Activated CD4-positive, alpha-beta T cell treated with anti-CD3 and anti-CD28 coated beads, Interleukin-2, amount 10 ng/mL, durations not matched to agents 7 days and 5 days (primary cell): ENCODE measurements around the gene APBB2. TPM values are rescaled to one million over a fixed set of nuclear protein-coding genes. Genes with fewer than 3 reads are reported as not detected.

ENCODE experiments used
- CTCF ChIA-PET: fragments of 350-600 bp; sonication (Branson Sonifier 250); formaldehyde crosslinking; loops from one replicate; lab custom pipeline; 2021; ENCODE audit warnings: antibody characterized with exemption; lab: Charles Lee
- POLR2A ChIA-PET: fragments of 350-600 bp; sonication (Branson Sonifier 250); formaldehyde crosslinking; loops from one replicate; lab custom pipeline; 2021; ENCODE audit warnings: antibody characterized with exemption; lab: Charles Lee
- DNase-seq: peaks from one replicate; pipeline ENCODE4 v3.0.0-alpha.2; 2020
- H3K27ac Mint-ChIP-seq: one replicate; pipeline ENCODE4 v1.8.0; 2021; ENCODE audit warnings: mild to moderate bottlenecking, moderate library complexity, mixed read lengths
- H3K27me3 Mint-ChIP-seq: one replicate; pipeline ENCODE4 v1.8.0; 2021; ENCODE audit warnings: mixed read lengths
- H3K36me3 Mint-ChIP-seq: one replicate; pipeline ENCODE4 v1.8.0; 2021; ENCODE audit warnings: low read depth, mixed read lengths
- H3K4me1 Mint-ChIP-seq: one replicate; pipeline ENCODE4 v1.8.0; 2021; ENCODE audit warnings: mixed read lengths
- H3K4me3 Mint-ChIP-seq: one replicate; pipeline ENCODE4 v1.8.0; 2021; ENCODE audit warnings: mild to moderate bottlenecking, moderate library complexity, mixed read lengths
- H3K9me3 Mint-ChIP-seq: one replicate; pipeline ENCODE4 v1.8.0; 2021; ENCODE audit warnings: mixed read lengths
- total RNA-seq, 2 experiments: library from RNA; stranded (reverse); gene quantifications; one replicate each; pipeline ENCODE4 v1.2.3, GENCODE V29; 2021

APBB2 gene
- total RNA-seq, 2 experiments from 2014 or later = 0.45 to 0.62 TPM

GRCh38 chr4:41133454-41134018 lies 80.8 kb downstream of the APBB2 start:
- Mint-ChIP-seq H3K4me3 (no peak overlapping the region), H3K36me3 (no peaks in the 10 kb centered on the region), H3K27ac (no peak overlapping the region), H3K27me3 (peaks cover 6% of the 10 kb centered on the region), H3K9me3 (no peaks in the 10 kb centered on the region), H3K4me1 (no peaks in the 10 kb centered on the region)
- ChIA-PET CTCF (interaction anchor here (2.1 kb wide), 1 partner anchor 10 kb away, joined by 5 read pairs; no protein-coding TSS in a partner anchor), POLR2A (no interaction called here)
- no peak for DNase-seq

- Mint-ChIP-seq H3K4me3 (no peak overlapping the region), H3K9me3 (no peaks in the 10 kb centered on the region), H3K4me1 (no peaks in the 10 kb centered on the region), H3K27me3 (peaks cover 9% of the 10 kb centered on the region), H3K27ac (no peak overlapping the region), H3K36me3 (no peaks in the 10 kb centered on the region)
- DNase-seq = no peak
- CTCF ChIA-PET = interaction anchor here (2.1 kb wide), 1 partner anchor 12 kb away, joined by 5 read pairs; no protein-coding TSS in a partner anchor
- POLR2A ChIA-PET = no interaction called here
These were observed 82.2 kb downstream of the APBB2 start for GRCh38 chr4:41132055-41132683.

- DNase-seq = no peak
- CTCF ChIA-PET = no interaction called here
- no peak overlapping the region for H3K4me3 Mint-ChIP-seq
- POLR2A ChIA-PET = no interaction called here
- no peaks in the 10 kb centered on the region for H3K9me3 Mint-ChIP-seq
- no peak overlapping the region for H3K27ac Mint-ChIP-seq
- H3K36me3 Mint-ChIP-seq = no peaks in the 10 kb centered on the region
- H3K27me3 Mint-ChIP-seq = peaks cover 9% of the 10 kb centered on the region
- H3K4me1 Mint-ChIP-seq = no peaks in the 10 kb centered on the region
These were observed 84.4 kb downstream of the APBB2 start for GRCh38 chr4:41129936-41130440.

DNA sequence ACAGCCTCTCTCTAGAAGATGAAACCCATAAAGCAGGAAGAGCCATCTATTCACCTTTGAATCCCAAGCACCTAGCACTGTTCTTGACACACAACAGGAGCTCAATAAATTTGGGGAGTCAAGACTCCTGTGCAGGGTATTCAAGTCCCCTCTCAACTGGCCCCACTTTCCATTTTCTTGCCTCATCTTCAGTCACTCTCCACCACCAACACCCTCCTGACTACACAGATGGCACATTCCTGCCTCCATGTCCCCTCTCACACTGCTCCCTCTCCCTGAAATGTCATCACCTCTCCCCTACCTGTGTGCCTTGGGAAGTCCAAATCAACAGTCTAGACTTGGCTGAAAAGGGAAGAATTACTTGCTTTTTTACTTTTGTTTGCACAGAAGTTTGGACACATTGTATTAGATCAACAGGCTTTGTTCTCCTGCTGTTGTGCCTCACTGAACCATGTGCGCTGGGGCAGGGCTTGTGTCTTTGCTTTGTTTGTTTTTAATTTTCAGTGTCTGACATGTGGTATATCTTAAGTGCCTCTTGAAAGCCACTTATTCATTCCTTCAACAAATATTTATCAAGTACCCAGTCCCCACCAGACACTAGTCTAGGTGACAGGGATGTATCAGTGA lies 85.1 kb downstream of the APBB2 start:
- no peaks in the 10 kb centered on the region for H3K9me3 Mint-ChIP-seq
- ChIA-PET CTCF (no interaction called here), POLR2A (no interaction called here)
- no peaks in the 10 kb centered on the region for H3K4me1 Mint-ChIP-seq
- H3K4me3 Mint-ChIP-seq = no peak overlapping the region
- no peak for DNase-seq
- no peak overlapping the region for H3K27ac Mint-ChIP-seq
- no peaks in the 10 kb centered on the region for H3K36me3 Mint-ChIP-seq
- peaks cover 9% of the 10 kb centered on the region for H3K27me3 Mint-ChIP-seq

- Mint-ChIP-seq H3K4me1 (no peaks in the 10 kb centered on the region), H3K27me3 (peaks cover 4% of the 10 kb centered on the region), H3K4me3 (no peak overlapping the region), H3K36me3 (no peaks in the 10 kb centered on the region), H3K27ac (no peak overlapping the region), H3K9me3 (no peaks in the 10 kb centered on the region)
- ChIA-PET POLR2A (no interaction called here), CTCF (interaction anchor here (0.6 kb wide), 1 partner anchor 51 kb away, joined by 4 read pairs; no protein-coding TSS in a partner anchor)
- no peak for DNase-seq
These were observed 88.6 kb downstream of the APBB2 start for GRCh38 chr4:41125558-41126311.

DNA sequence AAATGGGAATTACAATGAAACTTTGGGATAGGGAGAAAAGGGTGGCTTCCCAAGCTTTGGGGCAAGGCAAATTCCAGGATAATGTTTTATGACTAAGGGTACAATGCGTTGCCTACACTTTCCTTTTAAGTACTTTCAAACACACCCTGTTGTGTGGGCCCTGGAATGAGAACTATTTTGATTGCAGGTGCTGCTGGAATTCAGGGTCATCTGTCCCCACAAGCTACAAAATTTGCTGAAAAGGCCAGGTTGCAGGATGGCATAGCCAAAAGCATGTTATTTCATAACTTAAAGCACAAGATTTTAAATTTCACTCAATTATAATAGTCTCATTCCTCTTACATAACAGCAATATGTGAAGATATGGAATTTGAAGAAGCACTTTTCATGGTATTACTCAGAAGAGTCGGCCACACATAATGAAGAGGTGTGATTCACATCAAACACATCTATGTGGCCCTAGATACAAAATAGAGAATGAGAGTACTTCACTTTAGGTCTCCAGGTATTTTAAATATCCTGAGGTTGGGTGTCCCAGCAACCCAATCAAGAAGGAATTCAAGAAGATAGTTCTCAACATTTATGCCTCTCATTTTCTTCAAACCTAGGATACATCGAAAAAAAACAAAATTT lies 89.3 kb downstream of the APBB2 start:
- no peak overlapping the region for H3K27ac Mint-ChIP-seq
- no peaks in the 10 kb centered on the region for H3K4me1 Mint-ChIP-seq
- no peaks in the 10 kb centered on the region for H3K9me3 Mint-ChIP-seq
- no peak overlapping the region for H3K4me3 Mint-ChIP-seq
- ChIA-PET CTCF (no interaction called here), POLR2A (no interaction called here)
- no peaks in the 10 kb centered on the region for H3K36me3 Mint-ChIP-seq
- peaks cover 4% of the 10 kb centered on the region for H3K27me3 Mint-ChIP-seq
- DNase-seq = no peak

GRCh38 chr4:41122775-41123174 lies 91.6 kb downstream of the APBB2 start:
- POLR2A ChIA-PET = no interaction called here
- Mint-ChIP-seq H3K4me3 (no peak overlapping the region), H3K36me3 (no peaks in the 10 kb centered on the region), H3K4me1 (no peaks in the 10 kb centered on the region), H3K27ac (no peak overlapping the region), H3K9me3 (no peaks in the 10 kb centered on the region), H3K27me3 (peaks cover 3% of the 10 kb centered on the region)
- CTCF ChIA-PET = interaction anchor here (0.9 to 1.0 kb wide), 2 partner anchors 13 to 49 kb away, joined by 3 read pairs; no protein-coding TSS in a partner anchor
- DNase-seq = no peak

DNA sequence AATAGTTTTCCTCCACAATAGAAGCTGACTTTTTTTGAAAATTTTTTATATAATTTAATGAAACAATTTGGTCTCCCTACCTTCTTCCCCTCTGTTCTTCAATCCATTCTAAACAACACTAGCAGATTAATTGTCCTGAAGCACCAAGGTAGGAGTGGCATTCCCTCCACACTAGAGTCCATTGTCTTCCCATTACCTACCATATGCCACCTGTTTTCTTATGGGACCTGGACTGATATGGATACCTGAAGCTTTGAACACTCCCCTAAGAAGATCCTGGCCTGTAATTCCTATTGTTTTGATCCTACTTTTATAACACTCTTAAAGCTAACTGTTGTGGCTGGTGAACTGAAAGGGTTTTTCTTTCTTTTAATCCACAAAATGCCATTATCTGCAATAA lies 92.0 kb downstream of the APBB2 start:
- CTCF ChIA-PET = interaction anchor here (0.9 to 1.0 kb wide), 2 partner anchors 14 to 49 kb away, joined by 3 read pairs; no protein-coding TSS in a partner anchor
- no peak for DNase-seq
- POLR2A ChIA-PET = no interaction called here
- Mint-ChIP-seq H3K4me3 (no peak overlapping the region), H3K9me3 (no peaks in the 10 kb centered on the region), H3K4me1 (no peaks in the 10 kb centered on the region), H3K36me3 (no peaks in the 10 kb centered on the region), H3K27ac (no peak overlapping the region), H3K27me3 (peaks cover 1% of the 10 kb centered on the region)

DNA sequence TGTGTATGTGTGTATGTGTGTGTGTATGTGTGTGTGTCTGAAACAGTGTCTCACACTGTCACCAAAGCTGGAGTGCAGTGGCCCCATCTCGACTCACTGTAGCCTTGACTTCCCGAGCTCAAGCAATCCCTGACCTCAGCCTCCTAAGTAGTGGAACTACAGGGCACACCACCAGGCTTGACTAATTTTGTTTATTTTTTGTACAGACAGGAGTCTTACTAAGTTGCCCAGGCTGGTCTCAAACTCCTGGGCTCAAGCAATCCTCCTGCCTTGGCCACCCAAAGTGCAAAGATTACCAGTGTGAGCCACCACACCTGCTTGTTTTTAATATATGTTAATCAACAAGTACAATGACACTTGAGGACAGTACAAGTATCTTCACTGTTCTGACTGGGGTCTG lies 92.4 kb downstream of the APBB2 start:
- ChIA-PET POLR2A (no interaction called here), CTCF (interaction anchor here (1.0 kb wide), 1 partner anchor 14 kb away, joined by 3 read pairs; no protein-coding TSS in a partner anchor)
- Mint-ChIP-seq H3K4me3 (no peak overlapping the region), H3K9me3 (no peaks in the 10 kb centered on the region), H3K36me3 (no peaks in the 10 kb centered on the region), H3K4me1 (no peaks in the 10 kb centered on the region), H3K27me3 (no peaks in the 10 kb centered on the region), H3K27ac (no peak overlapping the region)
- no peak for DNase-seq

DNA sequence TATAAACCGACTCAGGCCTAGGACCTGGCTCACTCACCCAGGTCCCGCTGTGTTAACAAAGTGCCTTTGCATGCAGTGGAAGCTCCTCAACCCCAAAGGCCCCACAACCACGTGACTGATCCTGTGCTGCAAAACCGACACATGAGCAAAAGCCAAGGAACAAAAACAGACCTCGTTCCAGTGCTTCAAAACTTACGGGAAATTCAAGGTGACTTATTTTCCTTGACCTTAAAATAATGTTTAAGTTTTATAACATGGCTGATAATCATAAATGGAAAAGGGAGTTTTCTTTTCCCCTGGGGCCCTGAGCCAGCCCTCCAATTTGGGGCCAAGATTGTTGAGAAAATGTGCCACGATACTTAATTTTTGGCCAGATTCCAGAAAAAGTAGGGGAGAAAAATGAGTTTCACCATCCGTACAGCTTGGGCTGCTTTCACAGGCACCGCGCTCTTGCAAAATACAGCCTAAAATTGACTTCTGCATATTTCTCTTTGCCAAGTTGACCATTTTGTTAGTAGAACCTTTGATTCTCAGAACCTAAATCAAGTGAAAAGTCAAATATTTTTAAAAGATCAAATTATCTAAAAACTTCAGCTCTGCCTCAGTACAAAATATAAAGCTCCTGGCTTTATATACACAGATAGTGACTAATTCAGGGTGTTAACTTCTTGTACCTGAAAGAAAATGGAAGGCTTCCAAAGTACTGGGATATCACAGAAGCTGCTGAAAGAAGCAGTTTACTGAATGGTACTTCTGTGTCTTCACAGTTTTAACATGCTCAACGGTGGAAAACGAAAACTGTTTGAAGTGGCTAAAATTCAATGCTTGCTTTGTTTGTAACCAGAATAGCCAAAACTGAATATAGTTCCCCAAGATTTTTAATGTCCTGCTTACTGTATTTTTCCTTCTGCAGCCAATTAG lies 93.8 kb downstream of the APBB2 start:
- Mint-ChIP-seq H3K27ac (no peak overlapping the region), H3K9me3 (no peaks in the 10 kb centered on the region), H3K4me1 (no peaks in the 10 kb centered on the region), H3K4me3 (no peak overlapping the region), H3K27me3 (no peaks in the 10 kb centered on the region), H3K36me3 (no peaks in the 10 kb centered on the region)
- DNase-seq = no peak
- ChIA-PET POLR2A (no interaction called here), CTCF (no interaction called here)

GRCh38 chr4:41119867-41120295 lies 94.5 kb downstream of the APBB2 start:
- no peak for DNase-seq
- Mint-ChIP-seq H3K27ac (no peak overlapping the region), H3K27me3 (no peaks in the 10 kb centered on the region), H3K36me3 (no peaks in the 10 kb centered on the region), H3K9me3 (no peaks in the 10 kb centered on the region), H3K4me3 (no peak overlapping the region), H3K4me1 (no peaks in the 10 kb centered on the region)
- CTCF ChIA-PET = no interaction called here
- POLR2A ChIA-PET = no interaction called here
